22Rv1 (cell line): Measurements from ENCODE around the gene SCN4A.

ENCODE experiments used
- H3K27ac ChIP-seq: fragments of 450-650 bp; 2 replicates; pipeline ENCODE4 v1.5.1; 2017
- CTCF ChIP-seq: fragments of 450-650 bp; IDR thresholded peaks from 2 replicates; pipeline ENCODE4 v1.5.1; 2017; ENCODE audit warnings: mild to moderate bottlenecking
- ZFX ChIP-seq: fragments of 450-650 bp; IDR thresholded peaks from 2 replicates; pipeline ENCODE4 v1.6.1; 2017; ENCODE audit warnings: antibody characterized with exemption, borderline replicate concordance

SCN4A gene

DNA sequence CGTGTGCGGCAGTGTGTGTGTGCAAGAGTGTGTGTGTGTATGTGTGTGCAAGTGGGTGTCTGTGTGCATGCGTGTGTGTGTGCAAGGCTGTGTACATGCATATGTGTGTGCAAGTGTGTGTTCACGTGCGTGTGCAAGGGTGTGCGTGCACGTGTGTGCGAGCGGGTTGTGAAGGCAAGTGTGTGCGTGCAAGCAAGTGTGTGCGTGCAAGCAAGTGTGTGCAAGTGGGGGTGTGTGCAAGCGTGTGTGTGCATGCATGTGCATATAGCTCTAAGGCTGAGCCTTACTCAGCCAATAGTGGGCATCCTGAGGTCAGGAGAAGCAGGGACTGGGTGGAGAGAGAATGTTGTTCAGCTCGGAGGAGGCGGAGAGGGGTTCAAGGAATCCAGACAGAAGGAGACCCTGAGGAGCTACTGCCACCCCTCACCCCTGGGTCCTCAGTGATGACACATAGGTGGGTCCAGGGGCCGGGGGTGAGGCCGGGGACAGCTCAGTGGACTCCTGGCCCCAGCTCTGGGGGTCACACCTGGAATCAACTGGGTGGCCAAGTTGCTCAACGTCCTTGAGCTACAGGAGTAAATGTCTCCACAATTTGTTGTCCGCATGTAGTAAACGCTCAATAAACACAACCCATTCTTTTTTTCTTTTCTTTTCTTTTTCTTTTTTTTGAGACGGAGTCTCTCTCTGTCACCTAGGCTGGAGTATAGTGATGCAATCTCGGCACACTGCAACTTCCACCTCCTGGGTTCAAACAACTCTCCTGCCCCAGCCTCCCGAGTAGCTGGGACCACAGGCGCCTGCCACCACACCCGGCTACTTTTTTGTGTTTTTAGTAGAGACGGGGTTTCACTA, 27.2 kb upstream of the SCN4A start:
- TF ChIP-seq ZFX (no peak), CTCF (no peak)
- no peak overlapping the region for H3K27ac ChIP-seq

DNA sequence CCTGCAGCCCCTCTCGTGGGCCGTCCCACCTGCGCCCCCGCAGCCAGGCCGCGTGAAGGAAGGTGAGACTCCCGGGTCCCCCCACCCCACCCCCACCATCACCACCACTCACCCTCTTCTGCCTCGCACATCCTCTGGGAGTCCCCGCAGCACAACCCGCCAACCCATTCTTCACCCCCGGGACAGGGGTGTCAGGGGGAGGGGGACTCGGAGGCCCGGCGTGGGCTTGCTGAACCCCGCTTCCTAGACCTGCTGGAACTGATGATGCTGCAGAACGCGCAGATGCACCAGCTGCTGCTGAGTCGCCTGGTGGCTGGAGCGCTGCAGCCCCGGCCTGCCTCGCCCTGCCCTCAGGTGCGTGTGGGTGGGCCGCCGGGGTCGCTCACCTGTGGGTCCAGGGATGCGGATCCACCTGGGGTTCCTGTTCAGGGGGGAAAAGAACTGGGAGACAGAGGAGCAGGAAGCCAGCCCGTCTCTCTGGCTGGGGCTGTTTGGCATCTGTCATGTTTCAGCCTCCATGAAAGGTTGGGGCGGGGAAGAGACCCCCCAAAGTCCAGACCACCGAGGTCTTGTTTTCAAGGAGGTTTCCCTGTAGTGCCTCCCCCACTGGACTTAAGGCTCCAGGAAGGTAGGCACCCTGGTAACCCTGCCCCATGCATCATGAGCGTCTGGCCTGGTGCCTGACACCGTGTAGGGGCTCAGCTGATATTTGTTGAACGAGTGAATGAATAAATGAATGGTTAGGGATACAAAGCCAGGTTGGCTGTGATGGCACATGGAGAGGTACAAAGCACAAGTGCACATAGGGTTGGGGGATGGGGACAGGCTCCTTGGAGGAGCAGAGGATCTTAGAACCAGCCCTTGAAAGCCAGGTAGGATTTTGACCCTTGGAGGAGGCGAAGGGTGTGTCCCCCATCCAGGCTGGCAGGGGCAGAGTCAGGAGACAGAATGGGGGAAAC, 26.3 kb upstream of the SCN4A start:
- no peak overlapping the region for H3K27ac ChIP-seq
- no peak for TF ChIP-seq CTCF
- TF ChIP-seq ZFX, result no peak

DNA sequence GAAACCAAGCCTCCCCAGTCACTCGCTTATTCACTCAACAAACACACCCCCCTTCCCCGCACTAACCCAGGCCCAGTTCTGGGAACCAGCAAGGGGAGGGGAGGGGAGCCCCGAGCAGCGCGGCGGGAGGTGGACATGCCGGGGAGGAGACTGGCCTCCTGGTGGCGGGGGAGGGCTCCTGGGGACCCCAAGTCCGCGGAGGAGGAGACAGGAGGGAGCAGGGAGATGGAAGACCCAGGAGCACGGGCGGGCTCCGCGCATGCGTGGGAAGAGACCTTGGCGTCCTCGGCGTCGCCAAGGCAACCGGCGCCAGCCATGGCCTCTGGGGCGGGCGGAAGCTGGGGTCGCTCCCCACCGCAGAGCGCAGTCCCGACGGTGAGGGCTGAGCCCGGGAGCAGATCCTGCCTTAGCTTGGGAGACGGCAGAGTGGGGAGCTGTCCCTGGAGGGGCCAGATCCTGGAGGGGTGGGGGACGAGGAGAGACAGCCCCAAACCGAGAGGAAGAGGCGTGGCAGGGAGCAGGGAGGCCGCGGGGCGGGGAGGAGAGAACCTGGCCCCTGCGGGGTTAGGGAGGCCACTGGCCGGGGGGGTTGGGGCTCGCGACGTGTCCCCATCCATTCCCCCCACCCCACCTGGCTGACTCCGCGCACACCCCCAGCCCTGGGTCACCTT, 25.5 kb upstream of the SCN4A start, which contains the start of gene PRR29:
Gene PRR29, plus strand, starts transcription at position 302 of the 671 bp plus-strand sequence. Its CDS starts 14 bp downstream, at position 316.
- no peak within 1 kb of the TSS for H3K27ac ChIP-seq
- TF ChIP-seq ZFX (no peak), CTCF (no peak)

- TF ChIP-seq ZFX, result no peak
- no peak for TF ChIP-seq CTCF
- no peak overlapping the region for H3K27ac ChIP-seq
These were observed 24.8 kb upstream of the SCN4A start for GRCh38 chr17:63997341-63998048.

GRCh38 chr17:63996430-63997182, 23.9 kb upstream of the SCN4A start:
- H3K27ac ChIP-seq, result no peak overlapping the region
- TF ChIP-seq ZFX (no peak), CTCF (no peak)

GRCh38 chr17:63995626-63996025, 22.9 kb upstream of the SCN4A start:
- TF ChIP-seq ZFX, result no peak
- TF ChIP-seq CTCF, result no peak
- H3K27ac ChIP-seq, result no peak overlapping the region
